GM12878 (cell line): ENCODE results near the gene KCNJ10. TPM values are rescaled to one million over a fixed set of nuclear protein-coding genes. Genes with fewer than 3 reads are reported as not detected.
A peak's percentile ranks its signal among the peaks of the same experiment; 100 is the strongest.

Source experiments
- ATAC-seq: fragments of 200-7000 bp; cut with Tn5 transposase; 3 replicates; pipeline ENCODE4 v1.9.1; 2020; ENCODE audit warnings: mild to moderate bottlenecking, moderate library complexity
- BruUV-seq: library from RNA; stranded (reverse); fragments of 400-500 nt; replicated peaks from 2 replicates; lab custom pipeline; 2021; lab: Mats Ljungman, UMichigan
- CTCF ChIA-PET: fragments of 300-600 bp; sonication (Branson Sonifier 250); formaldehyde crosslinking; extraction: SDS; loops from one replicate; lab custom pipeline; 2021; ENCODE audit warnings: inconsistent platforms; lab: Yijun Ruan, JAX
- POLR2A ChIA-PET: fragments of 350-600 bp; formaldehyde crosslinking; extraction: SDS; loops from one replicate; lab custom pipeline; 2021; ENCODE audit warnings: inconsistent platforms; lab: Charles Lee
- RAD21 ChIA-PET: fragments of 300-600 bp; sonication (Branson Sonifier 250); formaldehyde crosslinking; loops from one replicate; lab custom pipeline; 2023; ENCODE audit warnings: antibody characterized with exemption; ENCODE audit not compliant: unreplicated experiment; lab: Charles Lee
- SMC1A ChIA-PET: fragments of 300-600 bp; sonication (Branson Sonifier 250); formaldehyde crosslinking; loops from one replicate; lab custom pipeline; 2023; ENCODE audit not compliant: unreplicated experiment, uncharacterized antibody; lab: Charles Lee
- DNase-seq: peaks from one replicate; pipeline ENCODE4 v3.0.0-alpha.2; 2011; ENCODE audit warnings: low read depth, low spot score
- FAIRE-seq: peaks from 3 replicates; lab custom pipeline; 2011; peaks lifted over from hg19 to GRCh38; lab: Jason Lieb, UNC
- H2AFZ ChIP-seq: 2 replicates; pipeline ENCODE4 v1.6.0; 2011; ENCODE audit warnings: low read depth, low read length, control low read depth; ENCODE audit not compliant: control insufficient read depth
- H3K27ac ChIP-seq: 2 replicates; pipeline ENCODE4 v1.5.1; 2011; ENCODE audit warnings: control low read depth; ENCODE audit not compliant: control insufficient read depth, insufficient read depth
- H3K27me3 ChIP-seq, 2 experiments: replicated peaks in 1 of 2; 2 replicates each; pipeline versions ENCODE4 v1.6.0 to v1.6.1; 2011; ENCODE audit warnings: low read length in 1 of 2; ENCODE audit not compliant: control insufficient read depth in 2 of 2, insufficient read depth in 2 of 2
- H3K36me3 ChIP-seq, 2 experiments: 2 replicates each; pipeline ENCODE4 v1.5.1; 2011; ENCODE audit warnings: low read length in 1 of 2; ENCODE audit not compliant: control insufficient read depth in 2 of 2, insufficient read depth in 2 of 2
- H3K4me1 ChIP-seq: 2 replicates; pipeline ENCODE4 v1.6.1; 2011; ENCODE audit warnings: mild to moderate bottlenecking, low read length, moderate library complexity, mixed read lengths; ENCODE audit not compliant: control insufficient read depth, insufficient read depth
- H3K4me2 ChIP-seq: 2 replicates; pipeline ENCODE4 v1.6.0; 2011; ENCODE audit warnings: control low read depth; ENCODE audit not compliant: control insufficient read depth, insufficient read depth
- H3K4me3 ChIP-seq: fragments of 200-600 bp; sonication (generic); 2 replicates; pipeline ENCODE4 v1.5.1; 2016
- H3K79me2 ChIP-seq: 2 replicates; pipeline ENCODE4 v1.6.0; 2011; ENCODE audit warnings: low read length; ENCODE audit not compliant: control insufficient read depth, insufficient read depth
- H3K9ac ChIP-seq: 2 replicates; pipeline ENCODE4 v1.8.0; 2011; ENCODE audit warnings: low read length, control low read depth, mixed read lengths; ENCODE audit not compliant: control insufficient read depth, insufficient read depth
- H3K9me3 ChIP-seq: replicated peaks from 3 replicates; pipeline ENCODE4 v1.5.1; 2011; ENCODE audit warnings: mild to moderate bottlenecking, low read length; ENCODE audit not compliant: control insufficient read depth, insufficient read depth
- H4K20me1 ChIP-seq: 2 replicates; pipeline ENCODE4 v1.6.0; 2011; ENCODE audit not compliant: control insufficient read depth, insufficient read depth
- BACH1 ChIP-seq: fragments of 450-650 bp; IDR thresholded peaks from 2 replicates; pipeline ENCODE4 v1.6.1; 2017; ENCODE audit warnings: mild to moderate bottlenecking, borderline replicate concordance
- BHLHE40 ChIP-seq, 2 experiments: fragments of 450-650 bp in 1 of 2; IDR thresholded peaks; 2 replicates each; pipeline ENCODE4 v1.6.1; 2011 to 2017; ENCODE audit warnings: low read depth in 2 of 2, borderline replicate concordance in 1 of 2, improper control_type of control experiment in 1 of 2, low read length in 1 of 2, mild to moderate bottlenecking in 1 of 2
- IKZF2 ChIP-seq, 2 experiments: fragments of 450-650 bp; IDR thresholded peaks; 2 replicates each; pipeline ENCODE4 v1.6.1; 2017; ENCODE audit warnings: mild to moderate bottlenecking in 2 of 2, moderate library complexity in 2 of 2
- JUND ChIP-seq: IDR thresholded peaks from 2 replicates; pipeline ENCODE4 v1.6.1; 2012; ENCODE audit warnings: low read depth, mild to moderate bottlenecking, low read length, improper control_type of control experiment, moderate library complexity
- NR2F1 ChIP-seq: fragments of 450-650 bp; conservative IDR thresholded peaks from 2 replicates; pipeline ENCODE4 v1.6.1; 2017; ENCODE audit warnings: mild to moderate bottlenecking
- POLR2A ChIP-seq: IDR thresholded peaks from 2 replicates; pipeline ENCODE4 v1.6.1; 2011; ENCODE audit warnings: low read depth, mild to moderate bottlenecking, low read length
- POLR2AphosphoS2 ChIP-seq: IDR thresholded peaks from 2 replicates; pipeline ENCODE4 v1.6.1; 2011; ENCODE audit warnings: low read depth, mild to moderate bottlenecking, low read length, improper control_type of control experiment, moderate library complexity
- RAD51 ChIP-seq: fragments of 450-650 bp; IDR thresholded peaks from 2 replicates; pipeline ENCODE4 v1.6.1; 2016; ENCODE audit warnings: moderate library complexity, mild to moderate bottlenecking, inconsistent platforms
- RELB ChIP-seq: fragments of 450-650 bp; IDR thresholded peaks from 2 replicates; pipeline ENCODE4 v1.6.1; 2017; ENCODE audit warnings: low read depth, mild to moderate bottlenecking, moderate library complexity
- RUNX3 ChIP-seq: IDR thresholded peaks from 2 replicates; pipeline ENCODE4 v1.6.1; 2012; ENCODE audit warnings: low read length, inconsistent platforms
- SREBF1 ChIP-seq: IDR thresholded peaks from 2 replicates; pipeline ENCODE4 v1.6.1; 2012; ENCODE audit warnings: mild to moderate bottlenecking, low read length
- WRNIP1 ChIP-seq: IDR thresholded peaks from 2 replicates; pipeline ENCODE4 v1.6.1; 2011; ENCODE audit warnings: low read depth, low read length, improper control_type of control experiment, borderline replicate concordance
- ZNF274 ChIP-seq: IDR thresholded peaks from one replicate; pipeline ENCODE4 v1.8.0; 2011; ENCODE audit not compliant: insufficient read length, insufficient read depth
- WGBS: methylation state at CpG from one replicate; pipeline ENCODE4 v1.1.6; 2016; ENCODE audit warnings: low lambda C conversion rate; ENCODE audit not compliant: insufficient replicate concordance, insufficient coverage; ENCODE audit errors: missing lambda C conversion rate; 5-methylcytosine and 5-hydroxymethylcytosine counted together
- in situ Hi-C: fragments of 300-500 bp; cut with MboI; formaldehyde crosslinking; loops from 9 replicates; pipeline ENCODE4 v1.14.3; 2018; ENCODE audit warnings: mixed read lengths
- intact Hi-C: fragments of 100-400 bp; cut with micrococcal nuclease; formaldehyde crosslinking; loops from one replicate; pipeline ENCODE4 v1.14.2; 2022; ENCODE audit not compliant: unreplicated experiment
- polyA plus RNA-seq, 11 experiments: library from polyadenylated mRNA; depleted of rRNA in 4 of 11; unstranded in 6 of 11; stranded (reverse) in 5 of 11; fragments of >200 nt; fragmentation: Nextera tagmentation in 4 of 11; fragmentation: Illumina TruSeq in 1 of 11; extraction: Ambion mirVana in 4 of 11; extraction: Trizol in 1 of 11; gene quantifications; 1 replicate in 1 of 11; 2 replicates in 10 of 11; pipeline versions ENCODE4 v1.2.1 to v1.2.3, GENCODE V29; 2011 to 2016; ENCODE audit warnings: inconsistent platforms in 2 of 11, missing spikeins in 2 of 11, low read depth in 1 of 11
- total RNA-seq, 4 experiments: library from RNA; depleted of rRNA in 3 of 4; stranded (reverse); fragments of >200 nt in 3 of 4; fragmentation: Illumina TruSeq in 1 of 4; extraction: Trizol in 1 of 4; gene quantifications; 2 replicates each; pipeline versions ENCODE4 v1.2.1 to v1.2.3, GENCODE V29; 2013 to 2021
- TF ChIP-seq, protein P1 (sequence below): fragments of 450-650 bp; IDR thresholded peaks from 2 replicates; pipeline ENCODE4 v1.6.1; 2016; ENCODE audit warnings: mild to moderate bottlenecking
- TF ChIP-seq, protein P2 (sequence below): IDR thresholded peaks from 2 replicates; pipeline ENCODE4 v1.6.1; 2011; ENCODE audit warnings: borderline replicate concordance, low read depth, mild to moderate bottlenecking, moderate library complexity, low read length; ENCODE audit not compliant: insufficient read depth, poor library complexity, severe bottlenecking
- TF ChIP-seq, protein P3 (sequence below): fragments of 450-650 bp; IDR thresholded peaks from 2 replicates; pipeline ENCODE4 v1.6.1; 2018; ENCODE audit warnings: mild to moderate bottlenecking, low read depth, moderate library complexity; ENCODE audit not compliant: partially characterized antibody
- TF ChIP-seq, protein P4 (sequence below): IDR thresholded peaks from 2 replicates; pipeline ENCODE4 v1.6.1; 2012; ENCODE audit warnings: low read depth, low read length, improper control_type of control experiment

KCNJ10 gene
- total and polyA plus RNA-seq, 10 of the 15 experiments (the other 5 are each of a cell fraction or from before 2014, with no cell fraction given) = 0.01 to 0.29 (median 0.09) TPM; not detected in 2

DNA sequence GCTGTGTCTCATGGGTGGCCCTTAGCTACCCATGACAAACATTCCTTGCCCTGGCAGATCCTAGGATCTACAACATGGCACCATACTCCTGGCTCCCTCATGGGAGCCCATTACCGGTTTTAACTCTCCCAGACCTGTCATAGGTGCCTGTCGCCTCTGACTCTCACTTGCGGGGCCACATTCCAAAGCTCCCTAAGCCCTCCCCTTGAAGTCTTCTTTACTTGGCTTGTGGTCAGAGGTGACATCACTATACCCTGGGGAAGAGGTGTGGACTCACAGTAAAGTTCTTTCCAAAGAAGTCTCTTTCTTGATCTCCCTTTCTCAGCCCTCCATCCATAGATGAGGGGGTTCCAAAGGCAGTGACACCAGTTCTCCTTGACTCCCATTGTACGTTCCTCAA, 110.5 kb downstream of the KCNJ10 start:
- ChIA-PET SMC1A (interaction anchor here (3.0 kb wide), 1 partner anchor 47 kb away, joined by 13 read pairs; no protein-coding TSS in a partner anchor), POLR2A (no interaction called here), RAD21 (interaction anchor here (1.1 kb wide), 1 partner anchor 48 kb away, joined by 4 read pairs; no protein-coding TSS in a partner anchor), CTCF (interaction anchor here (1.0 to 2.8 kb wide), 4 partner anchors 47 to 160 kb away, joined by 4 to 12 read pairs (median 5); no protein-coding TSS in a partner anchor)
- intact Hi-C loops = no loop called here
- in situ Hi-C loops = no loop called here
- WGBS = 33% methylated on average over 4 of the region's 4 CpGs
- DNase-seq (no peak), ATAC-seq (no peak), FAIRE-seq (no peak)
- H3K4me1 ChIP-seq = peaks cover 13% of the 10 kb centered on the region
- H3K4me2 ChIP-seq = peak overlapping the region; percentile 45; the same call in 1 of the 2 replicates
- no peak overlapping the region for H2AFZ ChIP-seq
- no peaks in the 10 kb centered on the region for H3K79me2 ChIP-seq
- TF ChIP-seq WRNIP1 (no peak), POLR2AphosphoS2 (no peak), BACH1 (no peak), ZNF274 (no peak), JUND (no peak), POLR2A (no peak), IKZF2 (IDR thresholded peaks at IDR 0.05) (no peak), RUNX3 (no peak), BHLHE40 (IDR thresholded peaks at IDR 0.05; ENCODE audit: borderline replicate concordance in 1 of 2, low read depth in 2 of 2, low read length in 1 of 2) (no peak), SREBF1 (no peak), RELB (no peak), NR2F1 (no peak), RAD51 (no peak)
- TF ChIP-seq, protein P1, sequence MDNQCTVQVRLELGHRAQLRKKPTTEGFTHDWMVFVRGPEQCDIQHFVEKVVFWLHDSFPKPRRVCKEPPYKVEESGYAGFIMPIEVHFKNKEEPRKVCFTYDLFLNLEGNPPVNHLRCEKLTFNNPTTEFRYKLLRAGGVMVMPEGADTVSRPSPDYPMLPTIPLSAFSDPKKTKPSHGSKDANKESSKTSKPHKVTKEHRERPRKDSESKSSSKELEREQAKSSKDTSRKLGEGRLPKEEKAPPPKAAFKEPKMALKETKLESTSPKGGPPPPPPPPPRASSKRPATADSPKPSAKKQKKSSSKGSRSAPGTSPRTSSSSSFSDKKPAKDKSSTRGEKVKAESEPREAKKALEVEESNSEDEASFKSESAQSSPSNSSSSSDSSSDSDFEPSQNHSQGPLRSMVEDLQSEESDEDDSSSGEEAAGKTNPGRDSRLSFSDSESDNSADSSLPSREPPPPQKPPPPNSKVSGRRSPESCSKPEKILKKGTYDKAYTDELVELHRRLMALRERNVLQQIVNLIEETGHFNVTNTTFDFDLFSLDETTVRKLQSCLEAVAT = no peak
- TF ChIP-seq, protein P2, sequence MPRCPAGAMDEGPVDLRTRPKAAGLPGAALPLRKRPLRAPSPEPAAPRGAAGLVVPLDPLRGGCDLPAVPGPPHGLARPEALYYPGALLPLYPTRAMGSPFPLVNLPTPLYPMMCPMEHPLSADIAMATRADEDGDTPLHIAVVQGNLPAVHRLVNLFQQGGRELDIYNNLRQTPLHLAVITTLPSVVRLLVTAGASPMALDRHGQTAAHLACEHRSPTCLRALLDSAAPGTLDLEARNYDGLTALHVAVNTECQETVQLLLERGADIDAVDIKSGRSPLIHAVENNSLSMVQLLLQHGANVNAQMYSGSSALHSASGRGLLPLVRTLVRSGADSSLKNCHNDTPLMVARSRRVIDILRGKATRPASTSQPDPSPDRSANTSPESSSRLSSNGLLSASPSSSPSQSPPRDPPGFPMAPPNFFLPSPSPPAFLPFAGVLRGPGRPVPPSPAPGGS = no peak
- TF ChIP-seq, protein P3, sequence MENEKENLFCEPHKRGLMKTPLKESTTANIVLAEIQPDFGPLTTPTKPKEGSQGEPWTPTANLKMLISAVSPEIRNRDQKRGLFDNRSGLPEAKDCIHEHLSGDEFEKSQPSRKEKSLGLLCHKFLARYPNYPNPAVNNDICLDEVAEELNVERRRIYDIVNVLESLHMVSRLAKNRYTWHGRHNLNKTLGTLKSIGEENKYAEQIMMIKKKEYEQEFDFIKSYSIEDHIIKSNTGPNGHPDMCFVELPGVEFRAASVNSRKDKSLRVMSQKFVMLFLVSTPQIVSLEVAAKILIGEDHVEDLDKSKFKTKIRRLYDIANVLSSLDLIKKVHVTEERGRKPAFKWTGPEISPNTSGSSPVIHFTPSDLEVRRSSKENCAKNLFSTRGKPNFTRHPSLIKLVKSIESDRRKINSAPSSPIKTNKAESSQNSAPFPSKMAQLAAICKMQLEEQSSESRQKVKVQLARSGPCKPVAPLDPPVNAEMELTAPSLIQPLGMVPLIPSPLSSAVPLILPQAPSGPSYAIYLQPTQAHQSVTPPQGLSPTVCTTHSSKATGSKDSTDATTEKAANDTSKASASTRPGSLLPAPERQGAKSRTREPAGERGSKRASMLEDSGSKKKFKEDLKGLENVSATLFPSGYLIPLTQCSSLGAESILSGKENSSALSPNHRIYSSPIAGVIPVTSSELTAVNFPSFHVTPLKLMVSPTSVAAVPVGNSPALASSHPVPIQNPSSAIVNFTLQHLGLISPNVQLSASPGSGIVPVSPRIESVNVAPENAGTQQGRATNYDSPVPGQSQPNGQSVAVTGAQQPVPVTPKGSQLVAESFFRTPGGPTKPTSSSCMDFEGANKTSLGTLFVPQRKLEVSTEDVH = no peak
- TF ChIP-seq, protein P4, sequence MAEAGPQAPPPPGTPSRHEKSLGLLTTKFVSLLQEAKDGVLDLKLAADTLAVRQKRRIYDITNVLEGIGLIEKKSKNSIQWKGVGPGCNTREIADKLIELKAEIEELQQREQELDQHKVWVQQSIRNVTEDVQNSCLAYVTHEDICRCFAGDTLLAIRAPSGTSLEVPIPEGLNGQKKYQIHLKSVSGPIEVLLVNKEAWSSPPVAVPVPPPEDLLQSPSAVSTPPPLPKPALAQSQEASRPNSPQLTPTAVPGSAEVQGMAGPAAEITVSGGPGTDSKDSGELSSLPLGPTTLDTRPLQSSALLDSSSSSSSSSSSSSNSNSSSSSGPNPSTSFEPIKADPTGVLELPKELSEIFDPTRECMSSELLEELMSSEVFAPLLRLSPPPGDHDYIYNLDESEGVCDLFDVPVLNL = no peak
- H3K27me3 ChIP-seq = peaks cover 2 to 4% of the 10 kb centered on the region in 2 experiments; a peak in 3 of 4 replicates
- H3K36me3 ChIP-seq = no peaks in the 10 kb centered on the region
- H3K9ac ChIP-seq = no peak overlapping the region
- H3K9me3 ChIP-seq = no peaks in the 10 kb centered on the region
- H4K20me1 ChIP-seq = no peaks in the 10 kb centered on the region
- no peak overlapping the region for H3K27ac ChIP-seq
- no TSS peak for BruUV-seq
- no peak overlapping the region for H3K4me3 ChIP-seq
